Measurements from ENCODE around the gene BUB3. TPM values are rescaled to one million over a fixed set of nuclear protein-coding genes. Genes with fewer than 3 reads are reported as not detected.
A peak's percentile ranks its signal among the peaks of the same experiment; 100 is the strongest.

The BUB3 gene
- total RNA-seq, 1 experiment from 2014 or later: 180 TPM

DNA sequence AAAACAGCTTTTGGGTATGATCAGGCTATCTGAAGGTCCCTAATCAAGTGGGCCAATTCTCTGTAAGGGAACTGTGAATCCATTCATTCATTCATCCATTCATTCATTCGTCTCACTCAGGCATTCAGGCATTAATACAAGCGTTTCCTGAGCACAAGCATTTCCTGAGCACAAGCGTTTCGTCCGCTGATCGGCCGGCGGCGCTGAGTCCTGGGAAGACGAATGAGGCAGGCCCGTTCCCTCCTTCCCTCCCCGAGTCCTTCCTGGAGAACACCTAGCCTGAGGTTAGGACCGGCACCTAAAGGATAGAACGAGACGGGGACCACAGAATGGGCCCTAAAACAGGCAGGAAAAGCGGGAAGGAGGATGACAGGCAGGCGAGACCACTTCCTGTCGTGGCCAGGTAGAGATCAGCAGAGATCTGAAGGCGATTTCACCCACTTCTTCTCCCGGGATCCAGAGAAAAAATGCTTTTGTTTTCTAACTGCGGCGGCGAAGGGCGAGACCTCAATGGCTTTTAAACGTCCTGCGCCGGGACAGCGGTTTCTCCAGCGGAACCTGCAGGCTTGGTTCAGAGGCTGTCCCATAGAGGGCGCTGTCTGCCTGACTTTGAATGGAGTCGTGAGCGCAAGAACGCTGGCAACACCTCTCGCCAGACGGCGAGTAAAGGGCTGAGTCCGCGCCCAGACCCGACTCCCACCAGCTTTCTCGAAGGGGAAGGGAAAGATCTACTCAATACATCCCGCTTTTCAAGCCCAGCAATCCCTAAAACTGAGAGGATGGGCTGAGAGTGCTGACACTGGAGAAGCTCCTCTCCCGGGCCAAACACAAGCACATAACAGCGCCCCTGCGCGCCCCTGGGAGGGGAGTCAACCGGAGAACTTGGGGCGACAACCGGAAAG is 21.4 kb upstream of the BUB3 start (continued):
- TF ChIP-seq, protein P1, sequence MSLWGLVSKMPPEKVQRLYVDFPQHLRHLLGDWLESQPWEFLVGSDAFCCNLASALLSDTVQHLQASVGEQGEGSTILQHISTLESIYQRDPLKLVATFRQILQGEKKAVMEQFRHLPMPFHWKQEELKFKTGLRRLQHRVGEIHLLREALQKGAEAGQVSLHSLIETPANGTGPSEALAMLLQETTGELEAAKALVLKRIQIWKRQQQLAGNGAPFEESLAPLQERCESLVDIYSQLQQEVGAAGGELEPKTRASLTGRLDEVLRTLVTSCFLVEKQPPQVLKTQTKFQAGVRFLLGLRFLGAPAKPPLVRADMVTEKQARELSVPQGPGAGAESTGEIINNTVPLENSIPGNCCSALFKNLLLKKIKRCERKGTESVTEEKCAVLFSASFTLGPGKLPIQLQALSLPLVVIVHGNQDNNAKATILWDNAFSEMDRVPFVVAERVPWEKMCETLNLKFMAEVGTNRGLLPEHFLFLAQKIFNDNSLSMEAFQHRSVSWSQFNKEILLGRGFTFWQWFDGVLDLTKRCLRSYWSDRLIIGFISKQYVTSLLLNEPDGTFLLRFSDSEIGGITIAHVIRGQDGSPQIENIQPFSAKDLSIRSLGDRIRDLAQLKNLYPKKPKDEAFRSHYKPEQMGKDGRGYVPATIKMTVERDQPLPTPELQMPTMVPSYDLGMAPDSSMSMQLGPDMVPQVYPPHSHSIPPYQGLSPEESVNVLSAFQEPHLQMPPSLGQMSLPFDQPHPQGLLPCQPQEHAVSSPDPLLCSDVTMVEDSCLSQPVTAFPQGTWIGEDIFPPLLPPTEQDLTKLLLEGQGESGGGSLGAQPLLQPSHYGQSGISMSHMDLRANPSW (CRISPR knock-in tag; conservative IDR thresholded peaks at IDR 0.05; ENCODE audit: low read depth): peak; percentile 69; the same call in 1 of the 2 replicates
- TF ChIP-seq, protein P2, sequence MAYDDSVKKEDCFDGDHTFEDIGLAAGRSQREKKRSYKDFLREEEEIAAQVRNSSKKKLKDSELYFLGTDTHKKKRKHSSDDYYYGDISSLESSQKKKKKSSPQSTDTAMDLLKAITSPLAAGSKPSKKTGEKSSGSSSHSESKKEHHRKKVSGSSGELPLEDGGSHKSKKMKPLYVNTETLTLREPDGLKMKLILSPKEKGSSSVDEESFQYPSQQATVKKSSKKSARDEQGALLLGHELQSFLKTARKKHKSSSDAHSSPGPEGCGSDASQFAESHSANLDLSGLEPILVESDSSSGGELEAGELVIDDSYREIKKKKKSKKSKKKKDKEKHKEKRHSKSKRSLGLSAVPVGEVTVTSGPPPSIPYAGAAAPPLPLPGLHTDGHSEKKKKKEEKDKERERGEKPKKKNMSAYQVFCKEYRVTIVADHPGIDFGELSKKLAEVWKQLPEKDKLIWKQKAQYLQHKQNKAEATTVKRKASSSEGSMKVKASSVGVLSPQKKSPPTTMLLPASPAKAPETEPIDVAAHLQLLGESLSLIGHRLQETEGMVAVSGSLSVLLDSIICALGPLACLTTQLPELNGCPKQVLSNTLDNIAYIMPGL (CRISPR knock-in tag; IDR thresholded peaks at IDR 0.05): peak; percentile 85

DNA sequence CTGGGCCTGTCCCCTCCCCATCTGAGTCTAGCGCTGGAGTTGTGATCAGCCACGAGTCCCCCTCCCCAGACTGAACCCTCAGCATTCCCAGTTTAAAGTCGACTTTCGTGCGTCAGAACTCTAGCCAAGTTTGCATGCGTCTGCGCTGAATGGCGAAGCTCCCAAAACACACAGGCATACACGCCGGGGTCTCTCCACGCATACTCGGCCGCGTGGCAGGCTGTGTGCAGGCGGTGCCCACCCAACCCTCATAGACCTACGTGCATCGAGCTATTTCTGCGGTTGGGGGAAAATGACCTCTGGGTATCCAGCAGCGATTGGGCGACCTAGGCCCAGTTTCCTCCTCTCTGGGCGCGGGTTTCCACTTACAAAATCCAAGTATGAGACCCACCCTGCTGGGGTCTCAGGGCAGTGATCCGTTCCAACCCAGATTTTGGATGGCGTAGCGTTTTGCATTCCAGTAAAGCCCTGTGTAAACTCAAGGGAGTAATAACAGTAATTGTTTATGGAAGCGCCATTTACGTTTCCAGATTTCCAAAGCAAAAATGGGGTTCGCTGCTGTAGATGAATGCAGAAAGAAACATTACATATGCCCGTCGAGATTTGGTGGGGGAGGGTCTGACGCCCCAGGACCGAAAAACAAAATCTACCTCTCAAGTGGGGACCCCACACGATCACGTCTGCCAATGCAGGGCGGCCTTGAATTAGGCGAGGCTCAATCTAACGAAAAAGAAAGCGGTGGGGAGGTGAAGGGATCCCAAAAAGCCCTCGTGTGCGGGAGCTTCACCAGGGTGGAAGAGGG is 20.5 kb upstream of the BUB3 start:
- POLR2A ChIA-PET: interaction anchor here (0.5 to 1.8 kb wide), 3 partner anchors 17 to 1996 kb away, joined by 4 to 6 read pairs (median 4); partner anchors contain the start of gene BUB3
- TF ChIP-seq CBFB (CRISPR knock-in tag; IDR thresholded peaks at IDR 0.05; ENCODE audit: low read depth): no peak
- TF ChIP-seq, protein P3, sequence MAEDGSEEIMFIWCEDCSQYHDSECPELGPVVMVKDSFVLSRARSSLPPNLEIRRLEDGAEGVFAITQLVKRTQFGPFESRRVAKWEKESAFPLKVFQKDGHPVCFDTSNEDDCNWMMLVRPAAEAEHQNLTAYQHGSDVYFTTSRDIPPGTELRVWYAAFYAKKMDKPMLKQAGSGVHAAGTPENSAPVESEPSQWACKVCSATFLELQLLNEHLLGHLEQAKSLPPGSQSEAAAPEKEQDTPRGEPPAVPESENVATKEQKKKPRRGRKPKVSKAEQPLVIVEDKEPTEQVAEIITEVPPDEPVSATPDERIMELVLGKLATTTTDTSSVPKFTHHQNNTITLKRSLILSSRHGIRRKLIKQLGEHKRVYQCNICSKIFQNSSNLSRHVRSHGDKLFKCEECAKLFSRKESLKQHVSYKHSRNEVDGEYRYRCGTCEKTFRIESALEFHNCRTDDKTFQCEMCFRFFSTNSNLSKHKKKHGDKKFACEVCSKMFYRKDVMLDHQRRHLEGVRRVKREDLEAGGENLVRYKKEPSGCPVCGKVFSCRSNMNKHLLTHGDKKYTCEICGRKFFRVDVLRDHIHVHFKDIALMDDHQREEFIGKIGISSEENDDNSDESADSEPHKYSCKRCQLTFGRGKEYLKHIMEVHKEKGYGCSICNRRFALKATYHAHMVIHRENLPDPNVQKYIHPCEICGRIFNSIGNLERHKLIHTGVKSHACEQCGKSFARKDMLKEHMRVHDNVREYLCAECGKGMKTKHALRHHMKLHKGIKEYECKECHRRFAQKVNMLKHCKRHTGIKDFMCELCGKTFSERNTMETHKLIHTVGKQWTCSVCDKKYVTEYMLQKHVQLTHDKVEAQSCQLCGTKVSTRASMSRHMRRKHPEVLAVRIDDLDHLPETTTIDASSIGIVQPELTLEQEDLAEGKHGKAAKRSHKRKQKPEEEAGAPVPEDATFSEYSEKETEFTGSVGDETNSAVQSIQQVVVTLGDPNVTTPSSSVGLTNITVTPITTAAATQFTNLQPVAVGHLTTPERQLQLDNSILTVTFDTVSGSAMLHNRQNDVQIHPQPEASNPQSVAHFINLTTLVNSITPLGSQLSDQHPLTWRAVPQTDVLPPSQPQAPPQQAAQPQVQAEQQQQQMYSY (CRISPR knock-in tag; IDR thresholded peaks at IDR 0.05): 0 out of 2 replicates have a peak, but pooled peaks have one; percentile 11
- ATAC-seq: peak; percentile 1; the same call in 1 of the 2 replicates
- Mint-ChIP-seq H3K4me3 (peak overlapping the region; percentile 75), H3K9me3 (no peaks in the 10 kb centered on the region), H3K4me1 (peaks cover 29% of the 10 kb centered on the region), H3K27me3 (ENCODE audit: low read depth) (peaks cover 96% of the 10 kb centered on the region), H3K36me3 (no peaks in the 10 kb centered on the region), H3K27ac (no peak overlapping the region)
- CTCF ChIA-PET: interaction anchor here (0.6 to 2.9 kb wide), 19 partner anchors 10 to 425 kb away, joined by 3 to 36 read pairs (median 4); partner anchors contain the start of gene BUB3
- no peak for DNase-seq (ENCODE audit: low spot score)

DNA sequence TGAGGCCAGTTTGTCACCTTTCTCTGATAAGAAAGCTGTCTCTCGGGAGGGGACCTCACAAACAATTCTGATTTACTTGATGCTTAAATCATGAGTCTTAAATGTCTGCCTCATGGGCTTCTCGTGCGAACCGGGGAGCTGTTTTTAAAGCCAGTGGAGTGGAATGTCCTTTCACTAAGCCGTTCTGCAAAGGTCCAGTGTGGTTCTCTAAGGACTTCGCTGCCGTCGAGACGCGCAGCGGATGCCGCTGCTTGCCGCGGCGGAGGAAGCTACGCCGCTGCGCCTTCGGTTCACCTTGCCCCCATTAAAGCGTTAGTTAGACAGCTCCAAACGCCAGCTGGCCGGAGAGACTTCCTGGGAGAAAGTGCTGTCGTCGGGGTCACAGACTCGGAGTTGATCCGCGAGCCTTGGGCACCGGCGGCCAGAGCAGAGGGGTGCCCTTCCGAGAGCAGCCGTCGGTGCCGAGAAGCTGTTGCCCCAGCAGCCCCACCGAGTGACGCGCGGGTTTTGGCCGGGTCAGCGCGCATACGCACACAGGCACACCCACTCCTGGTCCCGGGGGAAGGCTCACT is 19.8 kb upstream of the BUB3 start:
- DNase-seq (ENCODE audit: low spot score): no peak
- Mint-ChIP-seq H3K4me3 (peak overlapping the region; percentile 75), H3K4me1 (peaks cover 36% of the 10 kb centered on the region), H3K36me3 (no peaks in the 10 kb centered on the region), H3K27ac (no peak overlapping the region), H3K9me3 (no peaks in the 10 kb centered on the region), H3K27me3 (ENCODE audit: low read depth) (peaks cover 97% of the 10 kb centered on the region)
- ATAC-seq: no peak
- ChIA-PET POLR2A (interaction anchor here (1.0 to 1.8 kb wide), 2 partner anchors 16 to 19 kb away, joined by 4 to 6 read pairs; partner anchors contain the start of gene BUB3), CTCF (interaction anchor here (0.6 to 2.9 kb wide), 11 partner anchors 11 to 424 kb away, joined by 3 to 36 read pairs (median 6); partner anchors contain the start of gene BUB3)
- TF ChIP-seq TP53 (CRISPR knock-in tag; IDR thresholded peaks at IDR 0.05) (no peak), ZNF219 (CRISPR knock-in tag; IDR thresholded peaks at IDR 0.05; ENCODE audit: borderline replicate concordance) (no peak), TEAD4 (CRISPR knock-in tag; IDR thresholded peaks at IDR 0.05) (no peak), TEAD1 (CRISPR knock-in tag; IDR thresholded peaks at IDR 0.05) (no peak), ZNF121 (CRISPR knock-in tag; IDR thresholded peaks at IDR 0.05) (no peak), FOXK1 (CRISPR knock-in tag; IDR thresholded peaks at IDR 0.05) (no peak), MYBL2 (CRISPR knock-in tag; IDR thresholded peaks at IDR 0.05) (no peak), NR3C1 (CRISPR knock-in tag; conservative IDR thresholded peaks at IDR 0.05; ENCODE audit: low read depth) (no peak), IRF2 (CRISPR knock-in tag; IDR thresholded peaks at IDR 0.05; ENCODE audit: borderline replicate concordance, low read depth) (no peak), ATF1 (CRISPR knock-in tag; IDR thresholded peaks at IDR 0.05) (no peak)
- TF ChIP-seq, protein P4, sequence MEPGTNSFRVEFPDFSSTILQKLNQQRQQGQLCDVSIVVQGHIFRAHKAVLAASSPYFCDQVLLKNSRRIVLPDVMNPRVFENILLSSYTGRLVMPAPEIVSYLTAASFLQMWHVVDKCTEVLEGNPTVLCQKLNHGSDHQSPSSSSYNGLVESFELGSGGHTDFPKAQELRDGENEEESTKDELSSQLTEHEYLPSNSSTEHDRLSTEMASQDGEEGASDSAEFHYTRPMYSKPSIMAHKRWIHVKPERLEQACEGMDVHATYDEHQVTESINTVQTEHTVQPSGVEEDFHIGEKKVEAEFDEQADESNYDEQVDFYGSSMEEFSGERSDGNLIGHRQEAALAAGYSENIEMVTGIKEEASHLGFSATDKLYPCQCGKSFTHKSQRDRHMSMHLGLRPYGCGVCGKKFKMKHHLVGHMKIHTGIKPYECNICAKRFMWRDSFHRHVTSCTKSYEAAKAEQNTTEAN (CRISPR knock-in tag; IDR thresholded peaks at IDR 0.05): no peak
- TF ChIP-seq, protein P5, sequence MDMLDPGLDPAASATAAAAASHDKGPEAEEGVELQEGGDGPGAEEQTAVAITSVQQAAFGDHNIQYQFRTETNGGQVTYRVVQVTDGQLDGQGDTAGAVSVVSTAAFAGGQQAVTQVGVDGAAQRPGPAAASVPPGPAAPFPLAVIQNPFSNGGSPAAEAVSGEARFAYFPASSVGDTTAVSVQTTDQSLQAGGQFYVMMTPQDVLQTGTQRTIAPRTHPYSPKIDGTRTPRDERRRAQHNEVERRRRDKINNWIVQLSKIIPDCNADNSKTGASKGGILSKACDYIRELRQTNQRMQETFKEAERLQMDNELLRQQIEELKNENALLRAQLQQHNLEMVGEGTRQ (CRISPR knock-in tag; IDR thresholded peaks at IDR 0.05): no peak
